BLaER1 (cell line): ENCODE data around the gene HOXB2.

Source experiments
- H3K27ac ChIP-seq: shearing (Covaris generic); formaldehyde crosslinking; 2 replicates; pipeline ENCODE4 v1.8.1; 2022
- H3K27me3 ChIP-seq: shearing (Covaris generic); formaldehyde crosslinking; 2 replicates; pipeline ENCODE4 v1.8.1; 2022
- H3K36me3 ChIP-seq: shearing (Covaris generic); formaldehyde crosslinking; 2 replicates; pipeline ENCODE4 v1.8.1; 2022
- H3K4me1 ChIP-seq: shearing (Covaris generic); formaldehyde crosslinking; 2 replicates; pipeline ENCODE4 v1.8.1; 2022
- H3K4me2 ChIP-seq: shearing (Covaris generic); formaldehyde crosslinking; 2 replicates; pipeline ENCODE4 v1.8.1; 2022
- H3K4me3 ChIP-seq: shearing (Covaris generic); formaldehyde crosslinking; 2 replicates; pipeline ENCODE4 v1.8.1; 2022
- H3K9ac ChIP-seq: shearing (Covaris generic); formaldehyde crosslinking; 2 replicates; pipeline ENCODE4 v1.8.1; 2022
- H3K9me3 ChIP-seq: shearing (Covaris generic); formaldehyde crosslinking; 2 replicates; pipeline ENCODE4 v1.8.1; 2022
- H4K20me1 ChIP-seq: shearing (Covaris generic); formaldehyde crosslinking; 2 replicates; pipeline ENCODE4 v1.8.1; 2022
- Cebpa-rat ChIP-seq: shearing (Covaris generic); IDR thresholded peaks from 2 replicates; pipeline ENCODE4 v1.8.1; 2022

The HOXB2 gene

GRCh38 chr17:48566717-48567116 is 21.8 kb upstream of the HOXB2 start:
- no peak for TF ChIP-seq Cebpa-rat
- Histone ChIP-seq H3K27me3 (peaks cover 99% of the 10 kb centered on the region), H3K4me3 (no peak overlapping the region), H3K4me2 (no peak overlapping the region), H3K9ac (no peak overlapping the region), H3K36me3 (no peaks in the 10 kb centered on the region), H4K20me1 (peaks cover 83% of the 10 kb centered on the region), H3K9me3 (no peaks in the 10 kb centered on the region), H3K27ac (no peak overlapping the region), H3K4me1 (no peaks in the 10 kb centered on the region)

GRCh38 chr17:48565925-48566710 is 21.2 kb upstream of the HOXB2 start:
- H3K27me3 ChIP-seq = peaks cover 99% of the 10 kb centered on the region
- H4K20me1 ChIP-seq = peaks cover 77% of the 10 kb centered on the region

DNA sequence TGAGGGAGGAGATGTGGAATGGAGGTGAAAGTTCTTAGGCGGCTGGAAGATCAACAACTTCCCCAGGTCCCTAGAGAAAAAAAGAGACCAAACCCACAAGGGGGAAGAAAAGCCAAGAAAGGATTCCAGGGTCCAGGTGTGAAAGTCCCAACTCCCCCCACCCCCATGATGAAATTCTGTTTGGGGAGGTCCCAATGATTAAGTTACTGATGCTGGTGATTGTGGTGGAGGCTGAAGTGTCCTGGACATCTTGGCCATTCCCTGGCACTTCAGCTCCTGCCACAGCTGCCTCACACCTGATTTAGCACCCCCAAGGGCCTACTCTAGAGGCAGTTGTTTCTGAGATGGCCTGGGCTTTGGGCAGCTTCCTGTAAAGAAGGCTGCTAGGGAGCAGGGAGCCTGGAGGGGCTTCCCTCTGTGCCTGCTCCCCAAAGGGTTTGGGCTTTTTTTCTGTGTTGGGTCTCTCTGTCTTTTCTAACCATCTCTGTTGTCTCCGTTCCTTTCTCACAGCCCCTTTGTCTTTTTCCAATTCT is 20.2 kb upstream of the HOXB2 start:
- no peak overlapping the region for H3K9ac ChIP-seq
- H3K36me3 ChIP-seq = no peaks in the 10 kb centered on the region
- H3K9me3 ChIP-seq = no peaks in the 10 kb centered on the region
- no peaks in the 10 kb centered on the region for H3K4me1 ChIP-seq
- no peak for TF ChIP-seq Cebpa-rat
- H3K4me2 ChIP-seq = no peak overlapping the region
- no peak overlapping the region for H3K4me3 ChIP-seq
- H4K20me1 ChIP-seq = peaks cover 74% of the 10 kb centered on the region
- no peak overlapping the region for H3K27ac ChIP-seq
- H3K27me3 ChIP-seq = peaks cover 99% of the 10 kb centered on the region

More at GRCh38 chr17:48565925-48566710, 21.2 kb upstream of the HOXB2 start:
- H3K4me2 ChIP-seq = no peak overlapping the region
- H3K36me3 ChIP-seq = no peaks in the 10 kb centered on the region
- H3K9ac ChIP-seq = no peak overlapping the region
- no peak overlapping the region for H3K27ac ChIP-seq
- no peak for TF ChIP-seq Cebpa-rat
- H3K9me3 ChIP-seq = no peaks in the 10 kb centered on the region
- no peak overlapping the region for H3K4me3 ChIP-seq
- no peaks in the 10 kb centered on the region for H3K4me1 ChIP-seq

GRCh38 chr17:48564188-48565021 is 19.5 kb upstream of the HOXB2 start:
- Histone ChIP-seq H3K27ac (no peak overlapping the region), H4K20me1 (peaks cover 75% of the 10 kb centered on the region; the same call in 1 of the 2 replicates), H3K9ac (no peak overlapping the region), H3K36me3 (no peaks in the 10 kb centered on the region), H3K4me2 (no peak overlapping the region), H3K4me3 (no peak overlapping the region), H3K27me3 (peaks cover 99% of the 10 kb centered on the region), H3K4me1 (no peaks in the 10 kb centered on the region), H3K9me3 (no peaks in the 10 kb centered on the region)
- TF ChIP-seq Cebpa-rat = no peak

DNA sequence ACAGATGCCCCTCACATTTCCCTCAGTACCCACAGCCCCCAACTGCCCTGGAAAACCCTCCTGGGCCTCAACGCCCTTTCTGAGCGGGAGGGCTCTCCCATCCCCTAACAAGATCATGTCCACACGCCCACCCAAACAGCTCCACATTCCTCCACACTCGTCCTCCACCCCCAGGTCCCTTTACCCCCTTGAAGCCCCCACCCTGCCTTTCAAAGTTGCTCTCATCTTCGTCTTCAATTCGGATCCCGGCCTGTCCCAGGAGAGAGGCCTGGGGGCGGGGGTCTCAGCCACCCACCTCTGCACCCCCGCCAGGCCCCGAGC is 18.9 kb upstream of the HOXB2 start:
- peaks cover 99% of the 10 kb centered on the region for H3K27me3 ChIP-seq
- no peak for TF ChIP-seq Cebpa-rat
- no peak overlapping the region for H3K27ac ChIP-seq
- peaks cover 76% of the 10 kb centered on the region; the same call in 1 of the 2 replicates for H4K20me1 ChIP-seq
- no peaks in the 10 kb centered on the region for H3K4me1 ChIP-seq
- no peaks in the 10 kb centered on the region for H3K36me3 ChIP-seq
- H3K4me3 ChIP-seq = no peak overlapping the region
- H3K9me3 ChIP-seq = no peaks in the 10 kb centered on the region
- no peak overlapping the region for H3K9ac ChIP-seq
- no peak overlapping the region for H3K4me2 ChIP-seq

- Histone ChIP-seq H3K9ac (no peak overlapping the region), H3K4me1 (no peaks in the 10 kb centered on the region), H3K4me3 (no peak overlapping the region), H3K36me3 (no peaks in the 10 kb centered on the region), H3K9me3 (no peaks in the 10 kb centered on the region), H3K4me2 (no peak overlapping the region), H3K27me3 (peaks cover 99% of the 10 kb centered on the region), H3K27ac (no peak overlapping the region), H4K20me1 (peaks cover 76% of the 10 kb centered on the region; the same call in 1 of the 2 replicates)
- no peak for TF ChIP-seq Cebpa-rat
Measured at GRCh38 chr17:48563385-48563838, 18.5 kb upstream of the HOXB2 start.

DNA sequence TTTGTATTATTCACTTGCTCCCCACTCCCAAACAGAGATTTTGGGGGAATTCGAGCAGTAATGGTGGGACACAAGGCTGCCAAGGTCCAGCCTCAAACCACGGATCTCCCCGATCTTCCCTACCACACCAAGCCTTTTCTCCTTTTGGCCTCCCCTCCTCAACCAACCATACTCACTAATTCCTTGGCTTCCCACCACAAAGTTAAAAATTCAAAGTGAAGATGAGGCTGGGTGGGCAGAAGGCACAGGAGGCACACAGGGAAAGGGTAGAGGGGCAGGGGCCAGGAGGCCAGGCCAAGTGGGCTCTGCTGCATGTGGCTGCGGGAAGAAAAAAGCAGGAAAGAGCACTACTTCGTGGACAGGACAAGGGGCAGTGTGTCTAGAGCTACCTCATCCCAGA is 18.0 kb upstream of the HOXB2 start:
- Histone ChIP-seq H3K4me1 (no peaks in the 10 kb centered on the region), H3K9me3 (no peaks in the 10 kb centered on the region), H4K20me1 (peaks cover 76% of the 10 kb centered on the region; the same call in 1 of the 2 replicates), H3K36me3 (no peaks in the 10 kb centered on the region), H3K9ac (no peak overlapping the region), H3K27me3 (peaks cover 99% of the 10 kb centered on the region), H3K4me3 (no peak overlapping the region), H3K27ac (no peak overlapping the region), H3K4me2 (no peak overlapping the region)
- no peak for TF ChIP-seq Cebpa-rat

- Histone ChIP-seq H3K4me2 (no peak overlapping the region), H3K9me3 (no peaks in the 10 kb centered on the region), H3K36me3 (no peaks in the 10 kb centered on the region), H3K4me3 (no peak overlapping the region), H3K9ac (no peak overlapping the region), H3K27me3 (peaks cover 99% of the 10 kb centered on the region), H3K4me1 (no peaks in the 10 kb centered on the region), H3K27ac (no peak overlapping the region), H4K20me1 (peaks cover 76% of the 10 kb centered on the region; the same call in 1 of the 2 replicates)
- no peak for TF ChIP-seq Cebpa-rat
Measured at GRCh38 chr17:48561884-48562810, 17.2 kb upstream of the HOXB2 start.
